Activated gamma-delta T cell (primary cell): ENCODE results near the gene ANKS1A.

Experiments
- DNase-seq: peaks from one replicate; lab custom pipeline; 2025; lab: John Stamatoyannopoulos, UW

Gene ANKS1A

DNA sequence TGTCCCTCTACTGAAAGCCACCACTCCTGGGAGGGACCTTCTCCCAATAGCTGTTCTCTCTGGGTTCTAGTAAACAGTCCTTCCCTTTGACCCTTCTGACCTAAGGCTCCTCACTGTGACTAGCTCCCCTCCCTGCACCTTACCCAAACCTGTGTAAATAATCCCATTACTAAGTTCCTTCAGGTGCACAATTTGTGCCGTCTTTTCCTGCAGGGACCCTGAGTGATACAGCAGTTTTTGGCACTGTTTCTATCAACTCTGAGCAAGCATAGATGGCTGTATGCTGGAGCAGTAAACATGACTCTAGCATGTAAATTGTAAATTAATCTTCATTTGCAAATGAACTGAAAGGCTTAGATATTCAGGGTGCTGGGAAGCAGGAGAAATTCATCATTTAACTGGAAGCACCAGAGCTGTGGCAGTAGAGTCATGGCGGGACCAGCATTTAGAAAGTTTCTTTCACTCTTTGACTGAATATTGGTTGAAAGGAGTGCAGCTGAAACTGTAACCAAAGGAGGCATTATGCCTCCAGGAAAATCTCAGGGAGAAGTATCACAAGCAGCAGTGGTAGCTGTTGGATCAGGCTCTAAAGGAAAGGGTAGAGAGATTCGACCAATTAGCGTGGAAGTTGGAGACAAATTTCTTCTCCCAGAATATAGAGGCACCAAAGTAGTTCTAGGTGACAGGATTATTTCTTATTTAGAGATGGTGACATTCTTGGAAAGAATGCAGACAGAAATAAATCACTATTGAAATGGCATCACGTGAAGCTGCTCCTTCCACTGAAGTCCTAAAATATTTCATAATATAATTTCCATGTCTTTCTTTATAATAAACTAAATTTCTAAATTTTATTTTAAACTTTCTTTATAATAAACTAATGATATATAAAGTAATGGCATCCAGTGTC, 134.3 kb downstream of the ANKS1A start:
- no peak for DNase-seq

DNA sequence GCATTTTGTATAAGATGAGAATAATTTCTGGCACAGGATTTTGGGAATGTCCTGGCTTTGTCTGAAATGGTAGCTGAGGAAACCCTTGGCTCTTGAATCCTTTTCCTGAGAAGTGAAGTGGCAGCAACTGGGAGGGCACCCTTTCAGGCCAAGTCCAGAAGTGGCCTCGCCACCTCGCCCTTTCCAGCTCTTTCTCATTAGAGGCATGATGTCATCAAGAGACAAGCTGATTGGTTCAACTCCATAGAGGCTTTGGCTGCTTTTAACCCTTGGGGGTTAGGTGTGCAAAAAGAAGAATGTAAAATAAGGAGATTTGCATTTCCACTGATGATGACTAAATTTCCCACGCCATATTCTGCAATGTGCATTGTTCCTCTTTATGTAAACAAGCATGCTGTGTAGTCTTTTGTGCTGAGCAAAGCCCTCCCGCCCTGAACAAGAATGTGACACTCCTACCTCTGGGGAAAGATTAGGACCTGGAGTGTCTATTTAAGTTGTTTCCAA, 135.5 kb downstream of the ANKS1A start:
- no peak for DNase-seq

DNA sequence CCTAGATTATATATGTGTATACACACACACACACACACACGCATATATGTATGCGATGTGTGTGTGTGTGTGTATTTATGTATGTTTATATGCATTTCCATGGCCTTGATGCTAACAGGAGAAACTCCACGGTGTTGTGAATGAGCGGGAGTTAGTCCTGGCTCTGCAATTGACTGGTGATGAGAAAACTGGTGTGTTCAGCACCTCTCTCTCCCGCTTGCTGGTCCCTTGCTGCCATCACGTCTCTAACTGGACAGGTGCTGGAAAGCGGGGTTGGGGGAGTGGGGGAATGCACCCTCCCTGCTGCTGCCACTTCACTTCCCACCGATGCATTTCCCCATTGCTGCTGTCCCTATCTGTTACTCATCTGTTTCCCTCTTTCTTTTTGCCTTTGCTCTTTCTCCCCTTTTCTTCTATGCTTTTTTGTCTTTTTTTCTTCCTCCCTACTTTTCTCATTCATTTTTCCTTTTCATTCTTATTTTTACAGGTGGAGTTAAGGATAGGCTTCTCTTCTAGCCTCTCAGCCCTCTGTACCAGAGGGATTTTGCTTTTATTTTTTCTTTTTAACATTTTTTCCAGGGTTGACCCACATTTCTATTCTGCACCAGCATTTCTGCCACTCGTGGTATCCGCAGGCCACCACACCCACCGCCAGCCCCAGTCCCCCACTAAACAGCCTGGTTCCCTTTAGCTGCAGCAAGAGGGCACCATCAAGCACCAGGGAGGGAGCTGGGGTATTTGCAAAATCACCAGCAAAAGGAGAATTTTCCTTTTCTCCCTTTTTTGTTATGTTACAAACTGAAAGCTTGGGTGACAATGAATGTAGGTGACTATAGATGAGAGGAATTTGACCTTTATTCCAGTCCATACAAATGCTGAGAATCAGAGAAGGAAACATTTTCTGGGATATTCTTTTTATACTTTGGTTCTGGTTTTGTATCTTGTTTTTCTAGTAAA, 136.5 kb downstream of the ANKS1A start:
- no peak for DNase-seq

DNA sequence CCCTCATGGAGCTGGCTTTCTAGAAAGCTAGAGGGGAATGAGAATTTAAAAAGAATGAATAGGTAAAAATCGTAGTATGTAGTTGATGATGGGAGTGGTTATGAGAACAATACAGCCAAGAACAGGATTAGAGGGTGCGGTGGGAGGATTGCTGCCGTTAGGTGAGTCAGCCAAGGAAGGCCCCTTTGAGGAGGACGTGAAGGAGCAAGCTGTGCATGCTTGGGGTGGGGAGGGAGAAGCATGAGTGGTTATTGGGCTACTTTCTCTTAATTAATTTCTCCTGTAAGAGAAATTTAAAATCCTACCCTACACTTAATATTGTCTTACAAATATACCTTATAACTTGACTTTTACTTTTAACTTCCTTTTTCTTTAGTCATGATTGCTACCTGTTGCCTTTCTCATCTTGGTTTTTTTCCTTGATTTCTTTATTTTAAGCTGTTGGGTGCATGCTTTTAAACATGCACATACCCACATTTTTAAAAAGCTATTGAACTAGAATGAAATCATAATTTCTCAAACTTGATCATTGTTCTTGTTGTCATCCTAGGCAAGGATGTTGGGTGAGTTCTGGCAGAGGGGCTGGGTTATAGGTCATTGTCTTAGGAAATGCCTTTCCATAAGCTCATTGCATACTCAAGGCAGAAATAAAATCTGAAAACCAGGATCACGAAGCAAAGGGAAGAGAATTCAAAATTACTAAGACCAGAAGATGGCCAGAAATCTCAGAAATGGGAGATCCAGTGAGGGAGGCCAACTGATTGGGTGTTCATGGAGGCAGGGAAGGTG, 137.6 kb downstream of the ANKS1A start:
- DNase-seq: no peak

DNA sequence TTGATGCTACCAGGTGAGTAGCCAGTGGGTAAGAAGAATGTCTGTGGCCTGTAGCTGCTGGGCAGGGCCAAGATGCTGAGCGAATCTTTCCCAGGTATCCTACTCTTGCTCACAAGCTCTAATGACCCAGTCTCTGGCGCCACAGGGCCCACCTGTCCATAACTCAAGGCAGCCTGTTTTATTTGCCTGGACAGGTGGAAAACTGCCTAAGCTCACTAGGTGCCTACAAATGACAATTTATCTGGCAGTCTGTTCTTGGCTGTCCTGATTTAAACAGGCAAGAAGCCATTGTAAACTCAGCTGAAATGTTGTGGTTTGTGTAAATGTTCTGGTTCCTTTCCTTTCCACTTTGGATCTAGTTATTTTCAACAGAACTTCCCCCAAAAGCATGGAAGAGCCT, 138.8 kb downstream of the ANKS1A start:
- DNase-seq: no peak

DNA sequence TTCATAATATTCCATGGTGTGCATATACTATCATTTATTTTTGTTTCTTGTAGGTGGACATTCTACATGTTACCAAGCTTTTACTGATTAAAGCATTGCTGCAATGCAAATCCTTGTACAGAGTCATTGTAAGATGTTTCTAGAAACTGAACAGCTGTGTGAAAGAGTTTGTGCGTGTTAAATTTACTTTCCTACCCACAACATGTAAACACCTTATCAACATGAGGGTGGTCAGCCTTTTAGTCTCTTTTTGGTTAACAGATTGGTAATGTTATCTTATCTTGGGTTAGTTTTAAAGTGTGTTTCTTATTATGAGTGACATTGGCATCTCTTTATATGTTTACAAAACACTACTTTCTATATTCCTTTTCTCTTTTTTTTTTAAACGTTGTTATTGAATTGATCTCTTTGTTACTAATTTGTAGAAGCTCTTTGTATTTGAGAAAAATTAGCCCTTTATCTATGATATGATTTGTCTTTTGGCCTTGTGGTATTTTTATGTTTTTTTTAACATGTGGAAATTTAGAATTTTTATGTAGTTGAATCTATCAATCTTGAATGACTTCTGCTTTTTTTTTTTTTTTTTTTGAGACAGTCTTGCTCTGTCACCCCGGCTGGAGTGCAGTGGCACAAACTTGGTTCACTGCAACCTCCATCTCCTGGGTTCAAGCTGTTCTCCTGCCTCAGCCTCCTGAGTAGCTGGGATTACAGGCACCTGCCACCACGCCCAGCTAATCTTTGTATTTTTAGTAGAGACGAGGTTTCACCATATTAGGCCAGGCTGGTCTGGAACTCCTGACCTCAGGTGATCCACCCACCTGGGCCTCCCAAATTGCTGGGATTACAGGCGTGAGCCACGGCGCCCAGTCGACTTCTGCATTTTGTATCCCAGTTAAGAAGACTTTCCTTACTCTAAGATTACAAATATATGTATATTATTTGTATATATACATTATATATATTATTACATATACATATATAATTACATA, 140.0 kb downstream of the ANKS1A start:
- DNase-seq: no peak

DNA sequence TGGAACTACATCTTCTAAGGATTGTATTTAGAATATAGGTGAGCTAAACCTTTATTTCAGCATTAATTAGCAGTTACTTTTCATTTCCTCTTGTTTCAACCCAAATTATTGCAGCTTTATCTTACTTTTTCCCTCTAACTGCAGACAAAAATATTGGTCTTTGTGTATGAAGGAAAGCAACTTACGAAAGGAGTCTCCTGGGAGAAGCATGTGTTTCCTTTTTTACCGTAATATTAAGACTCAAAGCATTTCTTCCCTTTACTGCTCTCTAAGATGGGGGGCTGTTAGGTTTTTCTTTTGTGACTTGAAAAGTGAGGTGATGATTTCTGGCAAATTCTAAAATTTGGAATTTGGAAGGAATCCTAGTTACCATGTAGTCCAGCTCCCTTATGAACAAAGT, 141.0 kb downstream of the ANKS1A start:
- no peak for DNase-seq

DNA sequence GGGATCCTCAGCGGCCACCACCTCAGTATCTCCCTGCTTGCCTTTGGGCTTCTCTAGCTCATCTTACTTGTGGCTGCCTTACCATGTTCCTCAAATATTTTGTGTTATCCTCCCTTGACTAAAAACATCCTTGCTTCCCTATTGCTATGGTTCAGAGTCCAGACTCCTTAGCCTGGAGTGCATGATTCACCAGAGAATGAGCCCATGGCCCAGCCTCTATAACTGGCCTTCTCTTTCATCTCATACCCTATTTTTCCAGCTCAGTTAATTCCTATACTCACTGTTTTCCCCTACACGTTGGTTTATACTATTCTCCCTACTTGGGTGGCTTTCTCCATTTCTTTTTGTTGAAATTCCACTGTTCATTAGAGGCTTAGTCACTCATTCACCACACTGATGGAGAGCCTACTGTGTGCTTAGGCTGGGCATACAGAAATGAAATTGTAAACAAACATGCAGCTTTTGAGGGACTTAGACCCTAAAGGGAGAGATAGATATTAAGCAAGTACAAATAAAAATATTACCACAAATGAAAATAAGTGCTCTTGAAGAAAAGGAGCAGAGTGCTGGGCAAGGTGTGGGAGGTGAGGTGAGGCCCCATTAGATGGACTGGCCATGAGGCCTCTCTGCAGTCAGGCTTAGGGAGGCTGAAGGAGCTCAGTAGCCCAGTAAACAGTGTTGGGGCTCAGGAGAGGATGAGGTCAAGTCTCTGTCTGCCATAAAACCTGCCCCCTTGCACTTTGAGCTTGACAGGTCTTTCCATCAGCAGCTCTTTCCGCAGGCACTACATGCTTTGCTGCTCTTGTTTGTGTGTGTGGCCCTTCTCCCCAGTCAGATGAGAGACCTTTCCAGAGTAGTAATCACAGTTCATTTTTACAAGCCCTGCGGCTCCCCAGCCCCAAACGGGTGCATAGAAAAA, 142.8 kb downstream of the ANKS1A start:
- DNase-seq: no peak

DNA sequence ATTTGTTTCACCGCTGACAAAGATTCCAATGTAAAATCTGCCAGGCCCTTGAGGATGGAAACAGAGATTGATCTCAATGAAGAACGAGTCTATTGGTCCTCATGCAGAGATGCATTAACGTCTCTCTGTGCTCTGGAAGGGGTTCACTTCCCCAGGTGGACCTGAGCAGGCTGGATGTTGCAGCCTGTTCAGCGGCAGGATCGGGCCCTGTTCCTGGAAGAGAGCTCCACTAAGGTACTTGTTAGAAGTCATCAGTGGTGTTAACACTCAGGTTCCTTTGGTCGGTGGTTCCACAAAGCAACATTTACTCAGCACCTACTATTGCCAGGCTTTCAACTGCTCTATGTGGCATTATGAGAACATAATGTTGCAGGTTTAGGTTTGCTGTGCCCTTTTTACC, 144.6 kb downstream of the ANKS1A start:
- DNase-seq: no peak

DNA sequence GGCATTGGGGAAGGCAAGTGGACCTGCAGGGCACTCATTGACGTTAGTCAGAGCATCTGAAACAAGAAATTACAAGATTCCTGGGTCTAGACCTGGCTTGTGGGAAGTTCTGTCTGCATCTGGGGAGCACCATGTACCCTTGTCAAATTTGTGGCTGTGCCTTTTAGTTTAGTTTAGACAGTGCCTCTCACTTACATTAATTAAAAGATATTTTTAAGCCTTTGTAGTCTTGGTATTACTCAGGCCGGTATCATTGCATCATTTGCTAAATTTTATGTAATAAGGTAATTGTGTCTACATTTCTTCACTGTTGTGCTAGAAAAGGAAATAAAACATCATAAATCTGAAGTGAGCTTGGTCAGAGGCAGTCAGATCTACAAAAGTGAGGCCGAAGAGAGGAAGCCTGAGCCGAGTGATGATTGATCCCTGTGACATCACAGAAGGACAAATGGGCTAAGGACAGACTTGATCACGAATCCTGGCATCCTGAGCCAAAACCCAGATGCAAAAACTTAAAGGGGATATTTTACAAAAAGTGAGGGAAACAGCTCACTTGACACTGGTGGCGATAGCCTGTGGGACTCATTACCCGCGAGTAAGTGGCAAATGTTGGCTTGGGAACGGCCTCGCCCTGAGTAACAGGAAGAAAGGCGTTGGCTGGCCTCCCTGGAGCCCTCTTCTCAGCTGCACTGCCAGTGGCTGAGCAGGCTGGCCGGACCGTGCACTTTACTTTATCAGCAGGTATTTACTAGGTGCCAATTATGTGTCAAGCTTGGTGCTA, 145.5 kb downstream of the ANKS1A start:
- no peak for DNase-seq

DNA sequence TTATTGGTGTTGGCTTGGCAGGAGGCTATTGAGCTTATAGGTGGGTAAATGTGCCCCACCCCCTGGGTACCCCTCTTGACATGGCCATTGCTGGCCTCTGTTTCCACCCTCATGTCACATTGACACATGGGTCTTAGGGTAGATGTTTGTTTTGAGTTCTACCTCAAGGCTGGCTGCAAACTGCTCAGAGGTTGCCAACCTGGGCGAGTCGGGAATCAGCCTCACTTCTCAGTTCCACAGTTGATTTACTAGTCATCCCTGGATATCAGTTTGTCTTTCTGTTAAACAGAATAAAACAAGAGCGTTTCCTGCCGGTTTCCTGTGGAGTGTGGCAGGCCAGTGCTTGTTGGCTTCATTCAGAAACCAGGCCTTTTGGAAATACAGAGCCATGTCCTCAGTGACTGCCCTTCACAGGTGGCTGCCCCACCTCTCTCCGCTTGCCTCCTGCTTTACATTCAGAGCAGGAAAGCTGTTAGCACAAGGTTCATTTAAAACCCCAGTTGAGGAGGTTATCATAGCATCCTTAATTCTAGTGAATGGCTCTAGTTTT, 146.5 kb downstream of the ANKS1A start:
- no peak for DNase-seq

DNA sequence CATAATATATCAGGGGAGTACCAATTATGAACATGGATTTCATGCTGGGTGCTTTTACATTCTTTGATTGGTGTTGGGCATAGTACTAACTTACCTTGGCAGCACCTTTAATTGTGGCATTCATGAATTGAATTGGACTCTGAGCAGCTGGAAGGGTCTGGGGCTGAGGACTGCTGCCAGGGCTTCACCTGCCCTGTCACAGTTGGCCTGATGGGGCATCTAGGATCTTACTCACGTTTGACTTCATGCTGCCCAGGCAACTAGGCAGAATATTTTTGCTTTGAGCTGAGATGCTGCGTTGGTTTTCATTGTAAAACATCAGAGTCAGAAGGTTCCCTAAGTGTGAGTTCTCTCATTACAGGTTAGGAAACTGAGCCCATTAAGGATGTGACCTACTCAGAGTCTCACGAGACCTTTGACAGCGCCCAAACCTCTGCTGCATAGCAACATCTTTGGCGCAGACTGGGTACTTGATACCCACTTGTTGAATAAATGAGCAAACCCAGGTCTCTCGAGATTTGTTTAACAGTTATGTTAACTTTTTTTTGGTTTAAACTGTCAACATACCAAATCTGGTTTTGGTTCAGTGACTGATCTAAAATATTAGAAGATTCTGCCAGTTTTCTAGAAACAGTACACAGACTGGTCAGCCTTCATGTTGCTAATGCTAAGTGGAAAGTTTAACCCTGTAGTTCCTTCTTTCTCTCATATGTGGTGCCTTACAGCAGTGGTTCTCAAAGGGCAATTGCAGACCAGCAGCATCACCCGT, 147.2 kb downstream of the ANKS1A start:
- DNase-seq: no peak

DNA sequence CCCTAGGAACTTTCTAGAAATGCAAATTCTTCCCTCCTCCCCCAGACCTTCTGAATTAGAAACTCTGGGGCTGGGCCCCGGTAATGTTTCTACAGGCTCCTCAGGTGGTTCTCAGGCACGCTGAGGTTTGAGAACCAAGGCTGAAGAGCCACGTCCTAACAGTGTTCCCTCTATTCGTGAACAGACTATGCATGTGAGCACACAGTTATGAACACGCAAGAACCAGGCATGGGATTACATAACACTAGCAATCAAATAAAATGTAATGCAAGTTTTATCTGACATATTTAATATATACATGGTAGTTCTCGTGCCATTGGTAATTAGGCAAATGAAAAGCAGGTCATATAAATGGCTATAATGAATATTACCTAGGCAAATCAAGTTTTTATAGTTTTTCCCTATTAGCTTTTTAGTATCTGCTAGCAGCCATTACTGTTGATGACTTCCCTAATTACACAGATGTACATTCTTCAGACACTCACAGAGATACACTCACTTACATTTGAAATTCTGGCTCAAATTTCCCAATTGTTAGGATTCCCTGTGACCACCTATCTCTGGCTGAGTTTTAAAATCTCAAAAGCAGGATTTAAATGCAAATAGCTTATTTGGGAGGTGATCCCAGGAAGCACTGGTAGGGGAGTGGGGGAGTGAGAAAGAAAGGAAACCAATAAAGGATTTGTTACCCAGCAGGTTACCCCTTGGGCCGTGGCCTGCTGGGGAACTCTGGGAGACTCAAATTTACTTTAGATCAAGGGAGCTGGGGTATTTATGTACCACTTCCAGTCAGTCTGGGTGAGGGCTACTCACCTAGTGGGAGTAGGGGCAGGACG, 148.0 kb downstream of the ANKS1A start:
- no peak for DNase-seq

DNA sequence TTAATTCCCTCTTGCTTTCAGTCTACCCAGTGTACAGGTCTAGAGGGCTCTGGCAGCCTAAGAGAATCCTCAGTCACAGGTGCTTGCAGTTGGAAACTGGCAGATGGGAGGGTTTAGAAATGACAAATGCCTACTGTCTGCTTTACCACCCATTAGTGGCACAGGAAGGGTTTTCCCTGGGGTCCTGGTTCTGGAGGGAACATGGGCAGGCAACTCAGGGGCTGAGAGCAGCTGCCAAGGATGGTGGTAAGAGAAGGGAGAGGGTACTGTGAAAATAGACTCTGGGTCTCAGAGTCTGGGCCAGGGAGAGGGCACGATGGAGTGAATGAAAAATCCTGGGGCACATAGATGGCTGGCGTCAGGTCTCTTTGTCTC, 148.6 kb downstream of the ANKS1A start:
- DNase-seq: no peak

DNA sequence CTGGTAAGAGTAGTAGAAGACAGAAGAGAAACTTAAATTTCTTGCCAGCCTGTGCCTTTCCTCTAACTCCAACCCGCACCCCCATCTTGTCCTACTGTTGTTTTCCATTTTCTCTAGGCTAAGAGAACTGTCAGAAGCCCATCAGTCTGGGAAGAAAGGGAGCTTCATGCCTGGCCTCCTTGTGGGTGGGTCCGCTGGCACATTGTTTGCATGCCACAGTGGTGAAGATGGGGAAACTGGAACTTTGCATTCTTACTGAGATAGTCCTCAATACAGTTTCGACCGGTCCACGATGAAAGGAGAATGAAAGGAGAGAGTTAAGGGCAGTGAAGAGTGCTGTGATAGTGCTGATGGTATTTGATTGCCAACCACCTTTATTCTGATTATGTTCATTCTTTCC, 149.0 kb downstream of the ANKS1A start:
- no peak for DNase-seq

DNA sequence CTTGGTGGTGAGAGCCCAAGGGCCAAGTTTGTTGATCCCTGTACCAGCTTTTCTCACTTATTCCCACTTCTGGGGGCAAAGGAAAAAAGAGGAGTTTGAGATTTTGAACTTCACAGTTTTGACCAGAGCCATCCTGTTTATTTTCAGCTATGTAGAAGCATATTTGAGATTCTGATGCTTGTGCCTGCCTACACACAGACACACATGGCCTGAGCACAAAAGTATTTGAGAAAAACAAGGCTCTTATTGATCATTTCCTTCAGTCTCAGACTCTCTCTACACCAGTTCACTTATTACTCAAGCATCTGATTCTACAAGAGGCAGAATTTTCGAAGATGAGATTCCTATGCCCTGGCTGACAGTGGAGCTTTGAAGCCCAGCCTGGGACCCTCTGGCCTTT, 151.3 kb downstream of the ANKS1A start:
- DNase-seq: no peak
